ENCODE data around the gene ODF2. TPM values are rescaled to one million over a fixed set of nuclear protein-coding genes. Genes with fewer than 3 reads are reported as not detected.

ODF2 gene
- total and polyA plus RNA-seq, 3 donors from 2014 or later: 189 to 634 (median 421) TPM

GRCh38 chr9:128494108-128494745 lies 38.4 kb downstream of the ODF2 start:
- no peak for TF ChIP-seq POLR2A (IDR thresholded peaks at IDR 0.05)
- no peak for TF ChIP-seq CTCF (IDR thresholded peaks at IDR 0.05)
- Histone ChIP-seq H3K27ac (no peak overlapping the region), H3K4me3 (no peak overlapping the region), H3K36me3 (ENCODE audit: low read depth, missing control alignments) (no peaks in the 10 kb centered on the region), H3K4me1 (no peaks in the 10 kb centered on the region), H3K9me3 (no peaks in the 10 kb centered on the region), H3K27me3 (no peaks in the 10 kb centered on the region)
- WGBS, 2 donors: 47% methylated on average over 4 to 13 of the region's 13 CpGs
- DNase-seq: peak; percentile 67
- intact Hi-C loops (cut with DNase I; ENCODE audit: low total_unique reads): no loop called here

GRCh38 chr9:128494746-128495129 lies 38.9 kb downstream of the ODF2 start:
- Histone ChIP-seq H3K36me3 (ENCODE audit: low read depth, missing control alignments) (no peaks in the 10 kb centered on the region), H3K9me3 (no peaks in the 10 kb centered on the region)

GRCh38 chr9:128495296-128495695 lies 39.5 kb downstream of the ODF2 start:
- intact Hi-C loops (cut with DNase I; ENCODE audit: low total_unique reads): no loop called here
- DNase-seq: no peak
- Histone ChIP-seq H3K36me3 (ENCODE audit: low read depth, missing control alignments) (no peaks in the 10 kb centered on the region), H3K4me3 (no peak overlapping the region), H3K27me3 (no peaks in the 10 kb centered on the region), H3K27ac (no peak overlapping the region), H3K4me1 (no peaks in the 10 kb centered on the region), H3K9me3 (no peaks in the 10 kb centered on the region)
- TF ChIP-seq POLR2A (IDR thresholded peaks at IDR 0.05) (no peak), CTCF (IDR thresholded peaks at IDR 0.05) (no peak)
- 43 to 44% methylated on average over 1 of the region's 1 CpG for WGBS, 2 donors

More at GRCh38 chr9:128494746-128495129, 38.9 kb downstream of the ODF2 start:
- WGBS, 2 donors: 49 to 53% methylated on average over 5 of the region's 5 CpGs
- Histone ChIP-seq H3K4me3 (no peak overlapping the region), H3K27me3 (no peaks in the 10 kb centered on the region), H3K4me1 (no peaks in the 10 kb centered on the region), H3K27ac (no peak overlapping the region)
- intact Hi-C loops (cut with DNase I; ENCODE audit: low total_unique reads): no loop called here
- TF ChIP-seq POLR2A (IDR thresholded peaks at IDR 0.05) (no peak), CTCF (IDR thresholded peaks at IDR 0.05) (no peak)
- no peak for DNase-seq

- TF ChIP-seq POLR2A (IDR thresholded peaks at IDR 0.05): no peak
- TF ChIP-seq CTCF (IDR thresholded peaks at IDR 0.05): no peak
- Histone ChIP-seq H3K36me3 (ENCODE audit: low read depth, missing control alignments) (no peaks in the 10 kb centered on the region), H3K4me3 (no peak overlapping the region), H3K27ac (no peak overlapping the region), H3K4me1 (no peaks in the 10 kb centered on the region), H3K9me3 (no peaks in the 10 kb centered on the region), H3K27me3 (no peaks in the 10 kb centered on the region)
- intact Hi-C loops (cut with DNase I; ENCODE audit: low total_unique reads): no loop called here
- WGBS, 2 donors: 84 to 89% methylated on average over 6 of the region's 6 CpGs
- no peak for DNase-seq
Observed at GRCh38 chr9:128495804-128496417, 40.1 kb downstream of the ODF2 start.

All from testis (tissue), 3 donors.